Stimulated activated naive CD4-positive, alpha-beta T cell (primary cell): ENCODE measurements around the gene TXK.

Experiments
- DNase-seq, 6 experiments: peaks; one replicate each; lab custom pipeline; 2025; lab: John Stamatoyannopoulos, UW

TXK gene

DNA sequence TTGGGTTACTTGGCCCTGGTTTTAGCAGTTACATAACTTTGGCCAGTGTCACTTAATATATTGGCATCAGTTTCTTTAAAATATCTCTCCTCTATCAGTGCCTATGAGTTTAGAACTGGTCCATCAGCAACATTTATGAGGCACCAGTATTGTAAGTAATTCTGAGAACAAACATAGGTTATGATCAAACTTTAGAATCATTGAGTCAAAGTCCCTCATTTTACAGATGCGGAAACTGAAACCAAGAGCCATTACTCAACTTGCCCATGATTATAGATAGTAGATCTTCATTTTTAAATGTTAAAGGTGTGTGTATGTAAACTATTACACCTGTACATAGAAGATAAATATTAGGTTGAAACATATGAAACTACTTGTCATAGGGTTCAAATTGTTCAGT lies 113.0 kb downstream of the TXK start:
- no peak for DNase-seq

DNA sequence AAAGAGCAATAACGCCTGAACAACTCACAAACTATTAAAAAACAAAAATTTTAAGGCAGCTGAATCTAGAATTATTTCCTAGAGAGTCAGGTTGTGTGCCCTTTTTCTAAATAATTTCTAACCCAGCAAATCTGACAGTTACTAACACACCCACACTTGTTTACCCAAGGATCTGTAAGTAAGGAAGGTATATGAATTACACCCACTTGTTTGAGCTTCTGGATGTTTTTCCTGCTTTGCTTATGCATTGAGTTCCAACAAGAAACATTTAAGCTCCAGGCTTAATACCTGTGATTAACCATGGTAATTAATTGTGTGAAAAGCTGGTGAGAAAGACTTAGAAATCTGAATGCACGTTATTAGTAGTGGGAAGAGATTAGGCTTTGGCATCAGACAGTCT lies 115.9 kb downstream of the TXK start:
- DNase-seq: no peak

DNA sequence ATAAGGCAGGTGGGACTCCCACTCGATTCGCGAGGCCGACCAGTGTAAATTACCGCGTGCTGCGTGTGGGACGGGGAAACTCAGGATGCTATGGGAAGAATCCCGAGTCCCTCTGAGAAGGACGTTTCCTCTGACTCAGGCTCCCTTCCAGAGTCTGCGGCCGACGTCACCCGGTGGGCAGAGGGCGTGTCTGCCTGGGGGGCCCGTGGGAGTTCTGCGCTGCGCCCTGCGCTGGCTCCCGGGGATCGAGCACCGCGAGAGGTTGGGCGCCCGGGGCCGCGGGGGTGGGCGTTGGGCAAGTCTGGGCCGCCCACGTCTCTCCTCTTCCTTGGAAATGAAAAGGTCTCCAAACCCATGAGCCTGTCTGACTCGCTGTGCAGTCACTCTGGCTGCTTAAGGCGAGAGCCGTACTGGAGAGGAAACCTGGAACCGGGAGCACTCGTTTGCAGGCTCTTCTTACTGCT lies 116.9 kb downstream of the TXK start:
- peak in 3 of 6 experiments; percentile 7 to 23 (median 20) for DNase-seq
